Endothelial cell of umbilical vein (primary cell): ENCODE measurements around the gene TYRO3. TPM values are rescaled to one million over a fixed set of nuclear protein-coding genes. Genes with fewer than 3 reads are reported as not detected.

ENCODE experiments used
- BruUV-seq: library from RNA; stranded (reverse); fragments of 400-500 nt; replicated peaks from 2 replicates; lab custom pipeline; 2021; lab: Mats Ljungman, UMichigan
- CTCF ChIA-PET: fragments of 300-600, 350-600 bp; sonication (Branson Sonifier 250); formaldehyde crosslinking; loops from one replicate; lab custom pipeline; 2021; ENCODE audit warnings: antibody characterized with exemption, inconsistent platforms; lab: Charles Lee
- POLR2A ChIA-PET: fragments of 300-600, 350-600 bp; sonication (Branson Sonifier 250); formaldehyde crosslinking; loops from one replicate; lab custom pipeline; 2021; ENCODE audit warnings: antibody characterized with exemption, inconsistent platforms; lab: Charles Lee
- DNase-seq: peaks from one replicate; pipeline ENCODE4 v3.0.0-alpha.2; 2011; ENCODE audit warnings: low read depth, low spot score
- FAIRE-seq: peaks from 2 replicates; lab custom pipeline; 2011; peaks lifted over from hg19 to GRCh38; lab: Jason Lieb, UNC
- H2AFZ ChIP-seq: 2 replicates; pipeline ENCODE4 v1.6.0; 2012; ENCODE audit warnings: low read depth, low read length, control low read depth, inconsistent platforms
- H3K27ac ChIP-seq: 2 replicates; pipeline ENCODE4 v1.5.1; 2011; ENCODE audit warnings: low read depth, mild to moderate bottlenecking, control low read depth, low read length, moderate library complexity; ENCODE audit not compliant: insufficient read depth
- H3K27me3 ChIP-seq, 2 experiments: 2 replicates each; pipeline versions ENCODE4 v1.6.0 to v1.6.1; 2011; ENCODE audit warnings: low read length in 2 of 2, mixed read lengths in 1 of 2; ENCODE audit not compliant: control insufficient read depth in 2 of 2, insufficient read depth in 2 of 2
- H3K36me3 ChIP-seq, 2 experiments: 2 replicates in 1 of 2; 3 replicates in 1 of 2; pipeline ENCODE4 v1.5.1; 2011; ENCODE audit warnings: low read length in 2 of 2, mild to moderate bottlenecking in 1 of 2, moderate library complexity in 1 of 2; ENCODE audit not compliant: control insufficient read depth in 2 of 2, insufficient read depth in 2 of 2; ENCODE audit errors: extremely low read depth in 1 of 2
- H3K4me1 ChIP-seq: 3 replicates; pipeline ENCODE4 v1.5.1; 2011; ENCODE audit warnings: mild to moderate bottlenecking, low read length; ENCODE audit not compliant: control insufficient read depth, insufficient read depth; ENCODE audit errors: extremely low read depth
- H3K4me2 ChIP-seq: 2 replicates; pipeline ENCODE4 v1.6.1; 2011; ENCODE audit warnings: low read length, control low read depth, mixed read lengths; ENCODE audit not compliant: insufficient read depth
- H3K4me3 ChIP-seq, 3 experiments: fragments of 200-600 bp in 1 of 3; sonication (generic), shearing (Covaris generic) in 1 of 3; replicated peaks in 1 of 3; 2 replicates each; pipeline ENCODE4 v1.5.1; 2011 to 2016; ENCODE audit warnings: control low read depth in 3 of 3, low read length in 3 of 3, mild to moderate bottlenecking in 2 of 3, inconsistent platforms in 1 of 3, low read depth in 1 of 3, moderate library complexity in 1 of 3; ENCODE audit not compliant: insufficient read depth in 1 of 3
- H3K79me2 ChIP-seq: 2 replicates; pipeline ENCODE4 v1.6.0; 2012; ENCODE audit warnings: low read length, inconsistent platforms; ENCODE audit not compliant: control insufficient read depth, insufficient read depth
- H3K9ac ChIP-seq: replicated peaks from 2 replicates; pipeline ENCODE3; 2011; ENCODE audit warnings: low read length, control low read depth; ENCODE audit not compliant: insufficient read depth; ENCODE audit errors: extremely low read depth
- H3K9me1 ChIP-seq: replicated peaks from 3 replicates; pipeline ENCODE4 v1.6.0; 2011; ENCODE audit warnings: mild to moderate bottlenecking, low read length; ENCODE audit not compliant: control insufficient read depth, insufficient read depth; ENCODE audit errors: extremely low read depth
- H3K9me3 ChIP-seq: replicated peaks from 2 replicates; pipeline ENCODE4 v1.5.1; 2012; ENCODE audit warnings: low read length, inconsistent platforms; ENCODE audit not compliant: control insufficient read depth, insufficient read depth
- H4K20me1 ChIP-seq: replicated peaks from 2 replicates; pipeline ENCODE3; 2011; ENCODE audit warnings: mild to moderate bottlenecking, low read length; ENCODE audit not compliant: control insufficient read depth, insufficient read depth; ENCODE audit errors: extremely low read depth
- CTCF ChIP-seq, 2 donors: IDR thresholded peaks; 1 replicate in 1 of 2; 2 replicates in 1 of 2; pipeline ENCODE4 v1.5.1; 2011; ENCODE audit warnings: low read length in 2 of 2, mild to moderate bottlenecking in 2 of 2, moderate library complexity in 2 of 2, control low read depth in 1 of 2, inconsistent platforms in 1 of 2, low read depth in 1 of 2; ENCODE audit not compliant: insufficient read depth in 1 of 2; ENCODE audit errors: extremely low read depth in 1 of 2
- EZH2 ChIP-seq: IDR thresholded peaks from 2 replicates; pipeline ENCODE4 v1.6.1; 2012; ENCODE audit warnings: borderline replicate concordance, low read depth, mild to moderate bottlenecking, moderate library complexity, low read length, inconsistent platforms; ENCODE audit not compliant: severe bottlenecking
- FOS ChIP-seq: IDR thresholded peaks from 2 replicates; pipeline ENCODE4 v1.6.1; 2011; ENCODE audit warnings: mild to moderate bottlenecking, low read length, moderate library complexity, borderline replicate concordance; ENCODE audit not compliant: insufficient read depth
- GATA2 ChIP-seq: IDR thresholded peaks from 2 replicates; pipeline ENCODE4 v1.7.0; 2011; ENCODE audit warnings: low read depth, mild to moderate bottlenecking, moderate library complexity, mixed read lengths, low read length; ENCODE audit not compliant: insufficient read length, insufficient read depth
- JUN ChIP-seq: IDR thresholded peaks from 2 replicates; pipeline ENCODE4 v1.6.1; 2011; ENCODE audit warnings: borderline replicate concordance, low read depth; ENCODE audit not compliant: insufficient read length, insufficient read depth
- MAX ChIP-seq: IDR thresholded peaks from 2 replicates; pipeline ENCODE4 v1.6.1; 2011; ENCODE audit not compliant: insufficient read depth, insufficient read length
- MYC ChIP-seq: IDR thresholded peaks from one replicate; pipeline ENCODE4 v1.6.1; 2011; ENCODE audit warnings: mild to moderate bottlenecking, low read depth, low read length
- POLR2A ChIP-seq: IDR thresholded peaks from 2 replicates; pipeline ENCODE4 v1.6.1; 2012; ENCODE audit warnings: low read depth, mild to moderate bottlenecking, control low read depth, low read length
- POLR2AphosphoS5 ChIP-seq: IDR thresholded peaks from 2 replicates; pipeline ENCODE4 v1.6.1; 2012; ENCODE audit warnings: low read depth, mild to moderate bottlenecking, control low read depth, low read length, moderate library complexity; ENCODE audit not compliant: insufficient read depth
- dilution Hi-C: fragments of 300-500 bp; cut with MboI; formaldehyde crosslinking; loops from one replicate; pipeline ENCODE4 v1.15.0; 2019; ENCODE audit warnings: low sequenced_read_pairs; ENCODE audit not compliant: extremely low pct_ligation_motif_present
- intact Hi-C: fragments of 100-400 bp; cut with micrococcal nuclease; formaldehyde crosslinking; loops from one replicate; pipeline ENCODE4 v1.10.0; 2022
- polyA plus RNA-seq, 4 experiments: library from polyadenylated mRNA; depleted of rRNA in 3 of 4; stranded (reverse) in 3 of 4; unstranded in 1 of 4; fragments of >200 nt; gene quantifications; 2 replicates each; pipeline versions ENCODE4 v1.2.1 to v1.2.3, GENCODE V29; 2011 to 2012; ENCODE audit warnings: missing spikeins in 1 of 4
- total RNA-seq: library from RNA; stranded (reverse); gene quantifications from 2 replicates; pipeline ENCODE4 v1.2.3, GENCODE V29; 2021

TYRO3 gene
- total and polyA plus RNA-seq, 2 donors (not counting 3 experiments of a cell fraction or from before 2014, with no cell fraction given): 14.1 to 14.5 TPM

DNA sequence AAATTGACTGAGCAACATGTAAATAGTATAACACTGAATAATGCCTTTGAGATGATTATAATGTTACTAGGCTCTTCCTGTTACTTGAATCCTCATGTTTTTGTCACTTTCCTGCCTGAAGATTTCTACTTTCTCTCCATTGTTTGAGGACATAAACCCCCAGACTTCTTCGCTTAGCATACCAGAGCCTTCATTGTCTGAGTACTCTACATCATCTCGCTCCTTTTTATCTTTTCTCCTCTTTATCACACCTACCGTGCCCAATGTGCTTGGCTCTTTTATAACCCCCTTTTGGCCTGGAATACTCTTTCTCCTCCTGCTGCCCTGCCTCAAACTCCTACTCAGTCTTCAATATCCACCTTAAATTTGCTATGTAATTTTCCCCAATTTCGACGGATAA, 70.9 kb downstream of the TYRO3 start:
- Histone ChIP-seq H3K27me3 (no peaks in the 10 kb centered on the region), H3K36me3 (no peaks in the 10 kb centered on the region), H3K27ac (no peak overlapping the region), H3K9ac (no peak overlapping the region), H3K9me1 (no peaks in the 10 kb centered on the region), H3K4me3 (no peak overlapping the region), H3K4me2 (no peak overlapping the region), H3K79me2 (no peaks in the 10 kb centered on the region), H3K4me1 (peaks cover 2% of the 10 kb centered on the region), H2AFZ (no peak overlapping the region), H4K20me1 (no peaks in the 10 kb centered on the region), H3K9me3 (no peaks in the 10 kb centered on the region)
- DNase-seq (no peak), FAIRE-seq (no peak)
- intact Hi-C loops: no loop called here
- dilution Hi-C loops: no loop called here
- TF ChIP-seq MAX: no peak
- no peak for TF ChIP-seq EZH2
- TF ChIP-seq JUN: no peak
- TF ChIP-seq FOS: no peak
- no peak for TF ChIP-seq MYC
- TF ChIP-seq POLR2A: no peak
- TF ChIP-seq GATA2: no peak
- TF ChIP-seq POLR2AphosphoS5: no peak
- no peak for TF ChIP-seq CTCF (IDR thresholded peaks at IDR 0.05; ENCODE audit: extremely low read depth in 1 of 2, insufficient read depth in 1 of 2, low read depth in 1 of 2, low read length in 2 of 2)
- ChIA-PET CTCF (interaction anchor here (1.5 to 2.8 kb wide), 2 partner anchors 26 to 164 kb away, joined by 4 to 10 read pairs; no protein-coding TSS in a partner anchor), POLR2A (no interaction called here)
- BruUV-seq: no TSS peak
